Astrocyte of the cerebellum (primary cell): ENCODE measurements around the gene TSPAN3.
A peak's percentile ranks its signal among the peaks of the same experiment; 100 is the strongest.

Experiments
- DNase-seq: peaks from one replicate; pipeline ENCODE4 v3.0.0-alpha.2; 2011; ENCODE audit warnings: low read depth
- H3K4me3 ChIP-seq: 2 replicates; pipeline ENCODE4 v1.5.1; 2011; ENCODE audit warnings: mild to moderate bottlenecking, low read depth, low read length, moderate library complexity
- in situ Hi-C: cut with HindIII; loops from 2 replicates; pipeline ENCODE4 v1.10.0; 2017; ENCODE audit warnings: low sequenced_read_pairs
- TF ChIP-seq, protein P1 (sequence below): IDR thresholded peaks from 2 replicates; pipeline ENCODE4 v1.5.1; 2012; ENCODE audit warnings: low read length, low read depth, moderate library complexity, mild to moderate bottlenecking; ENCODE audit errors: missing control alignments

The TSPAN3 gene

DNA sequence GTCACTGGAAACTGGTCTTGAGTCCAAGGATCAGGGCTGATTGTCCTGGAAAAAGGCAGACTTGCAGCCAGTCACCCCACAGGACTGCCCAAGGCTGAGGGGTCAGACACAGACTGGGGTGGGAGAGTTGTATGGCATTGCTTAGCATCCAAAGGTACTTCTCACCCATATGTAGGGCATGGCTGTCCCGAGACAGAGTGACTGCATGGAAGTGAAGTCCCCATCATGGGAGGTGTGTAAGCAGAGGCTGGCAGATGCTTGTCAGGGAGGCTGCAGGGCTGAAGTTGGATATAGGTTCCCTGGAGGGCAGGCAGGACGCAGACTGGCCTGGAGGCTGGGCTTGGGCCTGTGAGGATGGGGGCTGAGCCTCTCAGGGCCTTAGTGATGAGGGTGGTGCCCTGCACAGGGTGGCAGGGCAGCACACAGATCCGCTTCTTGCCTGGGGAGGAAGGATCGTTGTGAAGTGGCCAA, 44.9 kb downstream of the TSPAN3 start:
- DNase-seq: no peak
- in situ Hi-C loops: no loop called here
- TF ChIP-seq, protein P1, sequence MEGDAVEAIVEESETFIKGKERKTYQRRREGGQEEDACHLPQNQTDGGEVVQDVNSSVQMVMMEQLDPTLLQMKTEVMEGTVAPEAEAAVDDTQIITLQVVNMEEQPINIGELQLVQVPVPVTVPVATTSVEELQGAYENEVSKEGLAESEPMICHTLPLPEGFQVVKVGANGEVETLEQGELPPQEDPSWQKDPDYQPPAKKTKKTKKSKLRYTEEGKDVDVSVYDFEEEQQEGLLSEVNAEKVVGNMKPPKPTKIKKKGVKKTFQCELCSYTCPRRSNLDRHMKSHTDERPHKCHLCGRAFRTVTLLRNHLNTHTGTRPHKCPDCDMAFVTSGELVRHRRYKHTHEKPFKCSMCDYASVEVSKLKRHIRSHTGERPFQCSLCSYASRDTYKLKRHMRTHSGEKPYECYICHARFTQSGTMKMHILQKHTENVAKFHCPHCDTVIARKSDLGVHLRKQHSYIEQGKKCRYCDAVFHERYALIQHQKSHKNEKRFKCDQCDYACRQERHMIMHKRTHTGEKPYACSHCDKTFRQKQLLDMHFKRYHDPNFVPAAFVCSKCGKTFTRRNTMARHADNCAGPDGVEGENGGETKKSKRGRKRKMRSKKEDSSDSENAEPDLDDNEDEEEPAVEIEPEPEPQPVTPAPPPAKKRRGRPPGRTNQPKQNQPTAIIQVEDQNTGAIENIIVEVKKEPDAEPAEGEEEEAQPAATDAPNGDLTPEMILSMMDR: no peak
- no peak overlapping the region for H3K4me3 ChIP-seq

DNA sequence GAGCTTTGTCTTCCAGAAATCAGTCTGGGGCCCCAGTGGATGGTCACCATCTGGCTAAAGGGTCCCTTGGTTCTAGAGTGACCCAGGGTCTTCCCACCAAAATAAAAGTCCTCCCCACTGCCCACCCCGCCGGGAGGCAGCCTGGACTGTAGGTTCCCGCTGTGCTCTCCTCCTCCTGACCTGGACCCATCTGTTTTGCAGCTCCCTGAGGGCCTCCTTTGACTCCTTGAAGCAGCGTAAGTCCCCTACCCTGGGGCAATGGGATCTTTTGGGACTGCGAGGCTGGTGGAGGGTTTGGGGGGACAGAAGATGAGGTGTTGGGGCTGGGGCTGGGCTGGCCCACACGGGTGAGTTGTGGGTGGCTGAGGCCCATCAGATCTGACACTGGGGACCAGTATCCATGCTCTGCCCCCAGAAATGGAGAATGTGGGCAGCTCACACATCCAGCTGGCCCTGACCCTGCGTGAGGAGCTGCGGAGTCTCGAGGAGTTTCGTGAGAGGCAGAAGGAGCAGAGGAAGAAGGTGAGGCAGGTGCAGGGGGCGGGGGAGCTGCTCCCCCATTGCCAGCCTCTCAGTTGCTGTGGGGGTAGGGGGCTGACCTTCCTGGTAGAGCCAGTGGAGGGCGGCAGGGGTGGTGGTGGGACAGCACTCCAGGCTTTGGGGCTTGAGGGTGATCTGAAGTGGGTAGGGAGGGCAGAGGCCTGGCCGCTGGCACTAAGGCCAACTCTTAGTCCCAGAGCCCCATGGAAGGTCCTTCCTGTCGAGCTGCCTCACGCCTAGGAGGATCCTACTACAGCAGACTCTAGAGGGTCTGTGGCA, 45.6 kb downstream of the TSPAN3 start:
- H3K4me3 ChIP-seq: no peak overlapping the region
- in situ Hi-C loops: no loop called here
- TF ChIP-seq, protein P1: no peak
- no peak for DNase-seq

DNA sequence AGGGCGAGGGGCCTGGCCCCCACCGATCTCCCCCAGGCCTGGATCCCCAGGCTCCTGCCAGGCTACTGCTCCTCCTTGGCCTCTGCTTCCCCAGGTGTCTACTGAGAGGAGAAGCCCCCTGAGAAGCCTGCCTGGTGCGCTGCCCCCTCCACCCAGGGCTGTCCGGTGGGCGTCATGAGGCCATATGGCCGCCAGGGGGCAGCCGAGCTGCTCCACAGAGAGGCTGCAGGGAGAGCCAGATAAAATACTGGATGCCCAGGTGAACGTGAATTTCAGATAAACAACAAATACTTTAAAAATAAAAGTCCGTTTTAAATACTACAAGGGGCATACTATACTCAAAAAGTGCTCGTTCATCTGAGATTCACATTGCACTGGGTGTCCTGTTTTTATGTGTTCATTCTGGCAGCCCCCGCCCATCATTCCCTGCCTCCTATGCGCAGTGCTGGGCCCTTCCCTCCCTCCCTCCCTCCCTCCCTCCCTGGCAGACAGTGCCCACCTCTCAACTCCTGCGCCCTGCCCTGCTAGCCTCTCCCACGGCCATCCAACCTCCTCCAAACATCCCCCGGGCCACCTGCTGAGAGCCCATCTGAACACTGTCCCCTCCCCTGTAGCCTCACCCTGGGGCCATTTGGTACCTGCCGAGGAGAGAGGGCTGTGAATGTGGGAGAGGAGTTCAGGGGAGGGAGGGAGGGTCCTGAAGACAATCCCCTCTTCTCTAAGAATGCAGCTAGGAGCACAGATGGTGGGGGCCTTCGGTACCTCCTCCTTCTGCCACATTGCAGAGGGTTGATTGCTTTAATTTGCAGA, 46.4 kb downstream of the TSPAN3 start:
- TF ChIP-seq, protein P1: peak; percentile 96
- no peak overlapping the region for H3K4me3 ChIP-seq
- in situ Hi-C loops: no loop called here
- DNase-seq: no peak

- DNase-seq: no peak
- TF ChIP-seq, protein P1: no peak
- no peak overlapping the region for H3K4me3 ChIP-seq
- in situ Hi-C loops: no loop called here
These were observed 47.2 kb downstream of the TSPAN3 start for GRCh38 chr15:77023576-77024272.

DNA sequence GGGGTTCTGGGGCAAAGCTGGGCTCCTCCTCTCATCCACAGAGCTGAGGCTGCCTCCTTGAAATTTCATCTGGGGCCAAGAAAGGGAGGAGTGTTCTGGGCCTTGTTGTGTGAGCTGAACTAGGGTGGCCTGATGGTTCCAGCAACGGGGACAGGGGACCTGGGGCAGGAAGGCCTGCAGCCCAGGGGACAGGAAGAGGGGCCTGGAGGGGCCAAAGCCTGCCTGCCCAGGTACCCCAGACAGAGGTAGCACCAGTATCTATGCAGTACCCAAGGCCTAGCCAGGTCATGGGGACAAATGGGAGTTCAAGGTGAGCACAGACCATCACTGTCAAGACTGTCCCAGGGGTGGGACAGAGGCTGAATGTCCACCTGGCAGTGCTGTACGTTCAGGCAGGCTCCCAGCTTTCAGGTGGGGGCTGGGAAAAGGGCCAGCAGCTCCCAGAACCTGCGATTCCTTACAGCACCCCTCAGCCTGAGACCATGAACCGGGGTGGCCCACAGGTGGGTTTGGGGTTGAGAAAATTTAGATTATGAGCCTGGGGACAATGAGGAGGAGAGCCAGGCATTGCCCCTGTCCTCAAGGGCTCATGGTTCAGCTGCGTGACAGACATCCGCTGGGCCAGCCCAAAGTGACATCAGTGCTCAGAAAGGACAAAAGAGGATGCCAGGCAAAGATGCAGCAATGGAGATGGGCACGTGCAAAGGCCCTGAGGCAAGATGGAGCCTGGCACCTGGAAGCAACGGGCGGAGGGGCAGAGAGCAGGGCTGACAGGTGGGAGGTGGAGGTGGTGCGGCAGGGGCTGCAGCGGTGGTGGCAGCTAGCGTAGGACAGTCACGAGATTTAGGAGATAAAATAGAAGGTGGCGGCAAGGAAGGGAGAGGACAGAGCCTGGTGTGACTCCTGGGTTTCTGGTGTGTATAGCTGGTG, 48.0 kb downstream of the TSPAN3 start:
- in situ Hi-C loops: no loop called here
- TF ChIP-seq, protein P1: no peak
- DNase-seq: no peak
- H3K4me3 ChIP-seq: no peak overlapping the region
